ENCODE data around the gene TNFRSF19.
"Not testable (repeated sequence)": the region's sequence is repeated elsewhere in the genome, so short reads cannot be mapped to it uniquely, and the experiment has no call there.

The TNFRSF19 gene

DNA sequence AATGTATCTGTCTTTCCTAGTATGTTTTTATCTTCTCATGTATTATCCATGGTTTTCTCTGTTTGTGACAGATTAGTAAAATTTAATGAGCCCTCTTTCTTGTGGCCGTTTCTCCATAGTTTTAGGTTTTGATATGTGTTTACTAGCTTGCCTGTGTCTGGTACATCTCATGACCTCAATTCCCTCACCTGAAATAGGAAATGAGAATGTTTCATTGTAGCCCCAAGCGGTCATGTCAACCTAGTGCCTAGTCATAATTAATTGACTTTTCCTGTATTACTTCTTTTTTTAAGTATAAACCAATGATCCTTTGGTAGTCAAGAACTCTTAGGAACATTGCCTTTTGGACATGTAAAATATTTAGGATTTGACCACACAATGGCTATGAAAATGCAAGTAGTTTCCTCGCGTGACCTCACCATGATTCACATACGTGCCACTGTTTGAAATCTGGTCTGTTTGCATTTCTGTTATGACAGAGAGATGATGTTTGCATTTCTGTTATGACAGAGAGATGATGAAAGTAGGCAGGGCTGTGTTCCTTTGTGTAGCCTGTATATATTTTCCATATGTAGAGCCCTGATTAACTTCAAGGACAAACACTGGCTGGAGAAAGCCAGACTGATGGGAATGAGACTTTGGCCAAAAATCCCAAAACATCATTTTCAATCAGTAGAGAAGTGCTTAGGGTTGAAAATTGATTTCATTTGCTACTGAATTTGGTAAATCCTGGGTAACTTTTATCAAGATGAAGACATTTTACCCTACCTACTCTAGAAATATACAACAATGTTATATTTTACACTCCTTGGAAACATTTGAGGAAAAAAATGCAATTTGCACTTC, 104.8 kb downstream of the TNFRSF19 start:
- H3K4me3 ChIP-seq (replicated peaks; ENCODE audit: low read depth, low read length), result no peak overlapping the region
- no peak for DNase-seq (ENCODE audit: extremely low read depth, insufficient read length)

DNA sequence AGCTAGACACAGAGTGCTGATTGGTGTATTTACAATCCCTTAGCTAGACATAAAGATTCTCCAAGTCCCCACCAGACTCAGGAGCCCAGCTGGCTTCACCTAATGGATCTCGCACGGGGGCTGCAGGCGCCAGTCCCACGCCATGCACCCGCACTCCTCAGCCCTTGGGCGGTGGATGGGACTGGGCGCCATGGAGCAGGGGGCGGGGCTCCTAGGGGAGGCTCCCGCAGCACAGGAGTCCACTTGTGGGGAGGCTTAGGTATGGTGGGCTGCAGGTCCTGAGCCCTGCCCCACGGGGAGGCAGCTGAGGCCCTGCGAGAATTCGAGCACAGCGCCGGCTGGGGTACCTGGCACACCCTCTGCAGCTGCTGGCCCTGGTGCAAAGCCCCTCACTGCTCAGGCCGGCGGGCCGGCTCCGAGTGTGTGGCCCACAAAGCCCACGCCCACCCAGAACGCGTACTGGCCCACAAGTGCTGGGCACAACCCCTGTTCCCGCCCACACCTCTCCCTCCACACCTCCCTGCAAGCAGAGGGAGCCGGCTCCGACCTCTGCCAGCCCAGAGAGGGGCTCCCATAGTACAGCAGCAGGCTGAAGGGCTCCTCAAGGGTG, 107.6 kb downstream of the TNFRSF19 start:
- not testable (repeated sequence) for H3K36me3 ChIP-seq (ENCODE audit: control insufficient read depth, insufficient read depth, low read length); H3K4me3 ChIP-seq (replicated peaks; ENCODE audit: low read depth, low read length); H3K27me3 ChIP-seq (replicated peaks; ENCODE audit: control insufficient read depth, insufficient read depth, low read length); DNase-seq (ENCODE audit: extremely low read depth, insufficient read length)

More for the DNA sequence above, 104.8 kb downstream of the TNFRSF19 start:
- Histone ChIP-seq H3K36me3 (ENCODE audit: control insufficient read depth, insufficient read depth, low read length) (peaks cover 11% of the 10 kb centered on the region), H3K27me3 (replicated peaks; ENCODE audit: control insufficient read depth, insufficient read depth, low read length) (no peaks in the 10 kb centered on the region)
- TF ChIP-seq, protein P1, sequence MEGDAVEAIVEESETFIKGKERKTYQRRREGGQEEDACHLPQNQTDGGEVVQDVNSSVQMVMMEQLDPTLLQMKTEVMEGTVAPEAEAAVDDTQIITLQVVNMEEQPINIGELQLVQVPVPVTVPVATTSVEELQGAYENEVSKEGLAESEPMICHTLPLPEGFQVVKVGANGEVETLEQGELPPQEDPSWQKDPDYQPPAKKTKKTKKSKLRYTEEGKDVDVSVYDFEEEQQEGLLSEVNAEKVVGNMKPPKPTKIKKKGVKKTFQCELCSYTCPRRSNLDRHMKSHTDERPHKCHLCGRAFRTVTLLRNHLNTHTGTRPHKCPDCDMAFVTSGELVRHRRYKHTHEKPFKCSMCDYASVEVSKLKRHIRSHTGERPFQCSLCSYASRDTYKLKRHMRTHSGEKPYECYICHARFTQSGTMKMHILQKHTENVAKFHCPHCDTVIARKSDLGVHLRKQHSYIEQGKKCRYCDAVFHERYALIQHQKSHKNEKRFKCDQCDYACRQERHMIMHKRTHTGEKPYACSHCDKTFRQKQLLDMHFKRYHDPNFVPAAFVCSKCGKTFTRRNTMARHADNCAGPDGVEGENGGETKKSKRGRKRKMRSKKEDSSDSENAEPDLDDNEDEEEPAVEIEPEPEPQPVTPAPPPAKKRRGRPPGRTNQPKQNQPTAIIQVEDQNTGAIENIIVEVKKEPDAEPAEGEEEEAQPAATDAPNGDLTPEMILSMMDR (IDR thresholded peaks at IDR 0.05; ENCODE audit: insufficient read depth, low read length, poor library complexity, severe bottlenecking), result no peak

DNA sequence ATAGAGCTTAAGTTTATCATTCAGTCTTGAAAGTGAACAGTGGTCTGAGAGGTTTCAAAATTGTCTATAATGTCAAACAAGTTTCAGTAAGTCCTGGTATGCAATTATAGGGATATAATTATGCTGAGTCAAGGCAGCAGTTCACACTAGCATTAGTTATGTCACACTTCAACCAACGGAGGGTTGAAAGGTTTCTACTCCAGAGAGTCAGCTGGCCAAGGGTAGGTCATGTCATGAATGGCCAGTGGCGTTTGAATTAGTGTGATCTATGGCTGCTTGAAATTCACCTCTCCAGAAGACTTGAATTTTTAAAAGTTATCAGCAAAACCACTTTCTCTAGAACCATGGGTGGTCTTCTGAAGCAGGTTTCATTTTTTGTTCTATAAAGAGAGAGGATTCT, 108.6 kb downstream of the TNFRSF19 start:
- TF ChIP-seq, protein P1 (IDR thresholded peaks at IDR 0.05; ENCODE audit: insufficient read depth, low read length, poor library complexity, severe bottlenecking), result no peak
- H3K36me3 ChIP-seq (ENCODE audit: control insufficient read depth, insufficient read depth, low read length), result peaks cover 6% of the 10 kb centered on the region
- H3K4me3 ChIP-seq (replicated peaks; ENCODE audit: low read depth, low read length), result no peak overlapping the region
- H3K27me3 ChIP-seq (replicated peaks; ENCODE audit: control insufficient read depth, insufficient read depth, low read length), result no peaks in the 10 kb centered on the region
- DNase-seq (ENCODE audit: extremely low read depth, insufficient read length), result no peak

DNA sequence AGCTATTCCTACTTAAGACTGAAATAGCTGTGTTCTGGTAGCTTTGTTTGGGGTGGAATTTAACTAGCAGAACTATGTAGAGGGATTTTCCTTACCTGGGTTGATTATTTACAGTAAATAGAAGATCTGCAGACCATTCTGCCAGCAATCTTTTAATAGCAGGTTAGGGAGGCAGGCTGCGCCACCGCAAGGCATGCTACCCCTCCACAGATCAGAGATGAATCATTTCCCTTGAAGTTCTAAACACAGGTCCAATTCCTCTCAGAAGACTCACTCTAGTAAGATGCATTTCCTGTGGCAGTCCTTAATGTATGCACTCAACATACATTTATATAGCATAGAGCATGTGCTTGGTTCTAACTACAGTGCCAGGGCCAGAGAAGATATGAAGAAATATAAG, 109.0 kb downstream of the TNFRSF19 start:
- DNase-seq (ENCODE audit: extremely low read depth, insufficient read length), result no peak
- TF ChIP-seq, protein P1 (IDR thresholded peaks at IDR 0.05; ENCODE audit: insufficient read depth, low read length, poor library complexity, severe bottlenecking), result no peak
- H3K36me3 ChIP-seq (ENCODE audit: control insufficient read depth, insufficient read depth, low read length), result peaks cover 5% of the 10 kb centered on the region
- H3K27me3 ChIP-seq (replicated peaks; ENCODE audit: control insufficient read depth, insufficient read depth, low read length), result no peaks in the 10 kb centered on the region
- H3K4me3 ChIP-seq (replicated peaks; ENCODE audit: low read depth, low read length), result no peak overlapping the region

DNA sequence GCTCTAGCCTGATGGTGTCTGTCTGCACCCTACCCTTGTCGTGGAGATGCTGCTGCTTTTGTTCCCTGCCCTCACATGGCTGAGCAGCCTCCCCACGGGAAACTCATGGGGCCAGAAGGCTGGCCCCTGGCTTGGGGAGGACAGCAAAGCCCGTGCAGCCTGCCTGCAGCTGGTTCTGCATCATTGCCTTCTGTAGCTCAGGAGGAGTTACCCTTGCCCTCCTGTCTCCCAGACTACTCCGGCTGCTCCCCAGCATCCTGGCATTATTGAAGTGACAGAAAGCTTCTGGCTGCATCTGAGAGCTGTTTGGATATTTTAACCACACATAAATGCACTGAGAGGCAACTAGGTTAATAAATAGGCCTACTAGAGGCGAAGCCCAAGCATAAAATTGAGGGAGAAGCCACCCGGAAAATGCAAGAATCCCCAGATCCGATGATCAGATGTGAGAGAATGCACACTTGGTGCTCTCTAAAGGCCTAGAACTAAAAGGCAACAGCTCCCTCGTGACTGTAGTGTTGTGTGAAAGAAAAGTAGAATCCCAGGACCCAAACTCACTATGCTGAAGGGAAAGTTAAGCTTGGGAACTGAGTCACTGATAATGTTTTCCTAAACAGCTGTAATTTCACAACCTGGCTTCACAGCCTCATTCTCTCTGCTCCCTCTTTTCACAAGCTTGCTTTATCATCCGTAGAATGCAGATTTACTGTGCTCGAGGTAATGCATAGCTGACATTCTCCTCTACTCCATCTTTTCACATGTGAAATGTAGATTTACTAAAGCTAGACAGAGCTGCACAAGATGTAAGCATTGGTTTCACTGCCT, 110.8 kb downstream of the TNFRSF19 start:
- H3K36me3 ChIP-seq (ENCODE audit: control insufficient read depth, insufficient read depth, low read length), result no peaks in the 10 kb centered on the region
- no peaks in the 10 kb centered on the region for H3K27me3 ChIP-seq (replicated peaks; ENCODE audit: control insufficient read depth, insufficient read depth, low read length)
- TF ChIP-seq, protein P1 (IDR thresholded peaks at IDR 0.05; ENCODE audit: insufficient read depth, low read length, poor library complexity, severe bottlenecking), result no peak
- no peak for DNase-seq (ENCODE audit: extremely low read depth, insufficient read length)
- H3K4me3 ChIP-seq (replicated peaks; ENCODE audit: low read depth, low read length), result no peak overlapping the region

DNA sequence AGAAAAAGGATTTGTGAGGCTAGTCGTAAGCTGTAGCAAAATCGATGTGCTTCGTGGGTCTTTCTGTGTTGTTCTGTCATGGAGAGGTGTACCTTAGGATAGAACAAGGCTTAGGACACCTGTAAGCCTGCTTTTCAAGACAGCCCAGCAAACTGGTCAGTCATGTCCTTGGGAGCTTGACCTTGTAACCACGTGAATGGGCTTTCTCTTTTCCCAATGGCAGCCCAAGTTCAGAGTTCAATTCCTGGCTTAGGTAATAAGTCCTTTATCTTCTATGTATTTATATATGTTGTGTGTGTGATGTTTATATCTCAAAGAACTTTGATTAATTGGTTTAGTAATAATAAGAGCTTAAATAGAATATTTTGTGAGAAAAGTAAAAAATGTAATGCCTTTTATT, 112.9 kb downstream of the TNFRSF19 start:
- no peak for DNase-seq (ENCODE audit: extremely low read depth, insufficient read length)
- Histone ChIP-seq H3K36me3 (ENCODE audit: control insufficient read depth, insufficient read depth, low read length) (no peaks in the 10 kb centered on the region), H3K27me3 (replicated peaks; ENCODE audit: control insufficient read depth, insufficient read depth, low read length) (no peaks in the 10 kb centered on the region), H3K4me3 (replicated peaks; ENCODE audit: low read depth, low read length) (no peak overlapping the region)
- TF ChIP-seq, protein P1 (IDR thresholded peaks at IDR 0.05; ENCODE audit: insufficient read depth, low read length, poor library complexity, severe bottlenecking), result no peak

All from GM06990 (cell line).